HG02610 (cell line): ENCODE data around the gene TAF11L2.
"Not testable (repeated sequence)": the region's sequence is repeated elsewhere in the genome, so short reads cannot be mapped to it uniquely, and the experiment has no call there.

Experiments used
- ATAC-seq: cut with Tn5 transposase; IDR thresholded peaks from one replicate; pipeline ENCODE4 v1.9.1; 2021; ENCODE audit warnings: mild to moderate bottlenecking, moderate library complexity; ENCODE audit not compliant: unreplicated experiment

TAF11L2 gene

DNA sequence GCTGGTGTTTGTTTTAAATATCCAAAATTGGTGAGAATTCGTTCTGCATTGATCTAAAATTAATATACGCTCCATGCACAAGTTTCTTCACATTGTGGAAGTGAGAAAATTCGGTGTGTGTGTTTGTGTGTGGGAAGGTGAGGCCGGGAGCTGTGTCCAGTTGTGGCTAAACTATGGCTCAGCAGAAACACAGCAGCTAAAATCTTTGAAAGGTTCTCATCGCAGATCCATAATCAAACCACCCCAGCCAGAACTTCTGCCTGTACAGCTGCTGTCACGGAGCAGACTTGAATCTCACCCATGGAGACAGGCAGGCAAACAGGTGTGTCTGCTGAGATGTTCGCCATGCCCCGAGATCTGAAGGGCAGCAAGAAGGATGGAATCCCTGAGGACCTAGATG lies at the start of gene TAF11L2:
TAF11L2 (plus strand) TSS at position 301 of the 400 bp plus-strand sequence.
- not testable (repeated sequence) for ATAC-seq

DNA sequence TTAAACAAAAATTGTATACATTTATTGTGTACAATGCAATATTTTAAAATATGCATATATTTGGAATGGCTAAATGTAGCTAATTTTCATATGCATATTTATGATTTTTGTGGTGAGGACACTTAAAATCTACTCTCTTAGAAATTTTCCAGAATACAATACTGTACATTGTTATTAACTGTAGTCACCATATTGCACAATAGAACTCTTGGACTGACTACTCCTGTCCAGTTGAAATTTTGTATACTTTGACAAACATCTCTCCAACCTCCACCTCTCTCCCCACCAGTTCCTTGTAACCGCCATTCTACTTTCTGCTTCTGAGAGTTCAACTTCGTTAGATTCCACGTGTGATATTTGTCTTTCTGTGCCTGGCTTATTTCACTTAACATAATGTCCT lies 49.2 kb upstream of the TAF11L2 start:
- no peak for ATAC-seq

DNA sequence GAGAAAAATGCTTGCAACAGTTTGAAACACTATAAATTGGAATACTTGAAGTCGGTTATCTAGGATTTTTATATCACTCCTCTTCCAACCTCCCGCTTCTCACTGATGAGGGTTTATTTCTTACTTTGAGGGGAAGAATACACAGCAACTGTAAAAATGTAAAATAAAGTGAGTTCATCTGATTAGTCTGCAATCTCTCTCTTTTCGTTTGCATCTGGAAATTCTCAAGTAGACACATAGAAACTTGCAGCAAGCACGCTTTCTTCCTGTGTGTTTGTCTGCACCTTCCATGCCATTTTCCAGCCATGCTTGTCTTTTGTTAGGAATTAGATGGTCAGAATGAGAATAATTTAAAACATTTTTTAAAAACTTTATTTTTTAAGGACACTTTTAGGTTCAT lies 45.1 kb upstream of the TAF11L2 start:
- no peak for ATAC-seq

DNA sequence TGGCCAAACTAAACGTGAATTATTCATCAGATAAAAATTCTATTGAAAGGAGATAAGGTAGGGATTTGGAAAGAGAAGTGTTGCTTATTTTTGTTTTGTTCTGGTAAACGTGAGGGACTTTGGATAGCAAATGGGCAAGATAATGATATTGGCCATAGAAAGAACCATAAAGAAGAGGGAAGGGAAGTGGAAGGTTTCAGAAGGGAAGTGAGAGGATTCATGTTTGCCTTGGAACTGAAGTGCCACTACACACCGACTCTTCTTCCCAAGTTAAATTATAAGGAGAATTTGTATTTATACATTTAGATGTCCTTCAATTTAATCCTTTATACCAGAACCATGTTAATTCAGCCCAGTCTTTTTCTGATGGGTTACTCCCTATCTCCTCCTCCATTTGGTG lies 42.1 kb upstream of the TAF11L2 start:
- no peak for ATAC-seq

DNA sequence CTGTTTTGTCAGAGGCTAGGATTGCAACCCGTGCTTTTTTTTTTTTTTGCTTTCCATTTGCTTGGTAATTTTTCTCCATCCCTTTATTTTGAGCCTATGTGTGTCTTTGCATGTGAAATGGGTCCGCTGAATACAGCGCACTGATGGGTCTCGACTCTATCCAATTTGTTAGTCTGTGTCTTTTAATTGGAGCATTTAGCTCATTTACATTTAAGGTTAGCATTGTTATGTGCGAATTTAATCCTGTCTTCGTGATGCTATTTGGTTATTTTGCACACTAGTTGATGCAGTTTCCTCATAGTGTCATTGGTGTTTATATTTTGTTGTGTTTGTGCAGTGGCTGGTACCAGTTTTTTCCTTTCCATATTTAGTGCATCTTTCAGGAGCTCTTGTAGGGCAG lies 36.2 kb upstream of the TAF11L2 start:
- no peak for ATAC-seq

DNA sequence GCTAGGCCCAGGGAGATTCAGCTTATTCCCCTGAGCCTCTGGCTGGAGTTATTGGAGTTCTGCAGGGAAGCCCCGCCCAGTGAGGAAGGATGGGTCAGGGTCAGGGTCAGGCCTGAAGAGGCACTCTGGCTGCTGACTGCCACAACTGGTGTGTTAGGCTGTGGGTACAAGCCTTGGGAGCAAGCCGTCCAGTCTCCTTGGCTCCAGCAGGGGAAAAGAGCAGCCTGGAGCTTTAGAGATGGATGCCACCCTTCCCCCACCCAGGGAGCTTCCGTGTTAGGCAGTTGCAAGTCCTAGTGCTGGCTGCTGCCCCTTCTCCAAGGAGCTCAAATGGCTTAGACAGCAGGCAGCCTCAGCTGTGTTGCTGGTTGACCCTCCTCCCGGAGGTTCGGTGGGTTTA lies 34.4 kb upstream of the TAF11L2 start:
- ATAC-seq = no peak

DNA sequence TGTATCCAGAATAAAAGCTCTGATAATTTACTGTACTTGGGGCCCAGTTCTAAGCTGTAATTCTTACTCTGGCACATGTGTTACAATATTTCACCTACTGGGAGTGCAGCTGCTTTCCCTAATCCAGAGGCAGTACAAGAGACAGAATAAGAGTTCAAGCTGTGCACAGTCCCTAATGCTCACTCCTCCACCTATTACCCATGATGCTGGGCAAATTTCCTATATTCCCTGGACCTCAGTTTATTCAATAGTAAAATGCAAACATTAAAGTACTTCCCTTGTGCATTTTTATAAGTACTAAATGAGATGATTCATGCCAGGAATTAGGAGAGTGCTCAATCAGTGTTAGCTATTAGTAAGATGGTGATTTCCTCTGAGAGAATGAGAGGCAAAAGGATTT lies 28.0 kb upstream of the TAF11L2 start:
- no peak for ATAC-seq

DNA sequence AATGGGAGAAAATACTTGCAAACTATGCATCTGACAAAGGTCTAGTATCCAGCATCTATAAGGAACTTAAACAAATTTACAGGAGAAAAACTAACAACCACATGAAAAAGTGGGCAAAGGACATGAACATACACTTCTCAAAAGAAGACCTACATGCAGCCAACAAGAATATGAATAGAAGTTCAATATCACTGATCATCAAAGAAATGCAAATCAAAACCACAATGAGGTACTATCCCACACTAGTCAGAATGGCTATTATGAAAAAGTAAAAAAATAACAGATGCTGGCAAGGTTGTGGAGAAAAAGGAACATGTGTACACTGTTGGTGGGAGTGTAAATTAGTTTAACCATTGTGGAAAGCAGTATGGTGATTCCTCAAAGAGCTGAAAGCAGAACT lies 23.0 kb upstream of the TAF11L2 start:
- ATAC-seq = peak; percentile 87

DNA sequence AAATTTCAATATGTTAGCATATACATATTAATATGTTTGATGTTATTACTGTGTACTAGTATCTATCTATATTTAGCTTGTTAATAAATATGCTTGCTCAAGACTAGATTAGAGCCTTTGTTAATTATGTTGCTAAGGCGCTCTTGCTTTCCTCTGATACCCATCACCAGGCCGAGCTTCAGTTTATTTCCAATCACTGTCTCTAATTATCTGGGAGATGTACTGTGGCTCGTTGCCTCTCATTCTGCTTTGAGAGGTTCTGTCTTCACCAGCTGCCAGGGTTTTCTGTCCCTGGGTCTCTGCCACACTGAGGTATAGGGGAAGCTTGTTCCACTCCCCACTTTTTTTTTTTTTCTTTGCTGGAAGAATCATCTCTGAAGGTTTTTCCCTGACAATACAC lies 21.0 kb upstream of the TAF11L2 start:
- ATAC-seq = no peak

DNA sequence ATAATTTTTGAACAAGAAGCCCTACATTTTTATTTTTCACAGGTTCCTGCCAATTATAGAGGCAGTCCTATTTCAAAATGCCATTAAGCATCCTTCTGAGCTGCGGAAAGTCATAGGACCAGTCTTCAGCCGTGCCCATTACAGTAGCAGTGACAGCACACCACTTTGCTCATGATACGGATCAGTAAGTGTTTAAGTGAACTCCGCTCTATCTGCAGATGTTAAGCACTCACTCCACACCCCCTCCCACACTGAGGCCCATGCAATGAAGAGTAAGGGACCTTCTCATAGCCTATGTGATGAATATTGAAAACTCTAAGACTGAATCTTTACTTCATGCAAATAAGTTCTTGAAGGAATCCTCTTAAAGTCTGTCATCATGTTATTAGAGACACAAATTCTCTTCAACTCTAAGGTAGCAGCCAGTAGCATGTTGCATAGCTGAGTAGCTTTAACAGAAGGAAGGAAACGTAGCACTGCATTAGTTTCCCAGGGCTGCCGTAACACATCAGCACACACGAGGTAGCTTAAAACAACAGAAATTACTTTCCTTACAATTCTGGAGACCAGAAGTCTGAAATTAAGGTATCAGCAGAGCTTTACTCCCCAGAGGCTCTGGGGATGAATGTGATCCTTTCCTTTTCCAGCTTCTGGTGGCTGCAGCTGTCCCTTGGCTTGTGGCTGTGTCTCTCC lies 20.3 kb upstream of the TAF11L2 start:
- ATAC-seq = no peak

DNA sequence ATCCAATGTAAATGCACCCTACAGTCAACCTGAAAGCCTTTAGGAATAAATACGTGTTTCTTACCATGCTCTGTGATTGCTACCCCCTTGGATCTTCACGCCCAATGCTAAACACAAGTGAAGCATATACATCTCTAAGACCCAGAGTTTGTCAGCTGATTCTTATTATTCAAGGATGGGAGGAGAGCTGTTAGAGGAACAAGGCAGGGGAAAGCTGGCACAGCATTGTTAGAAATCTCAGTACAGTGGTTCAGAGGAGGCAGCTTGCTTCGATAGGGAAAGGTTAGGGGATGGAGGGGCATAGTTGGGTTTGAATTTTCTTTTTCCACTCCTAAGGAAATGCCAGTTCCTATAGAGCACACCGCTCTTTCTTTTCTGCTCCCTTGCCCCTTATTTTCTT lies 16.7 kb upstream of the TAF11L2 start:
- no peak for ATAC-seq

DNA sequence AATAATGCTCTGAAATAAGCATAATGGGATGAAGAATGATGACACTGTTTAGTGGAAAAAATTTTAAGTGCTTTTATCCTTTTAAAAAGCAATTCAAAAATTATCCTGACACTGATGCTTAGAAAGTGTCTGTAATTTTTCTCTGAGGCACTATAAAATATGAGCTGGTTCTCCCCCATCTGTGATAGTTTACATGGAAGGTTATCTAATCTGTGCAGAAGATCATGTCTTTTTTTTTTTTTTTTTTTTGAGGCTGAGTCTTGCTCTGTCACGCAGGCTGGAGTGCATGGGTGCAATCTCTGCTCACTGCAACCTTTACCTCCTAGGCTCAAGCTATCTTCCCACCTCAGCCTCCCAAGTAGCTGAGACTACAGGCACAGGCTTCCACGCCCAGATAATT lies 15.2 kb upstream of the TAF11L2 start:
- no peak for ATAC-seq

DNA sequence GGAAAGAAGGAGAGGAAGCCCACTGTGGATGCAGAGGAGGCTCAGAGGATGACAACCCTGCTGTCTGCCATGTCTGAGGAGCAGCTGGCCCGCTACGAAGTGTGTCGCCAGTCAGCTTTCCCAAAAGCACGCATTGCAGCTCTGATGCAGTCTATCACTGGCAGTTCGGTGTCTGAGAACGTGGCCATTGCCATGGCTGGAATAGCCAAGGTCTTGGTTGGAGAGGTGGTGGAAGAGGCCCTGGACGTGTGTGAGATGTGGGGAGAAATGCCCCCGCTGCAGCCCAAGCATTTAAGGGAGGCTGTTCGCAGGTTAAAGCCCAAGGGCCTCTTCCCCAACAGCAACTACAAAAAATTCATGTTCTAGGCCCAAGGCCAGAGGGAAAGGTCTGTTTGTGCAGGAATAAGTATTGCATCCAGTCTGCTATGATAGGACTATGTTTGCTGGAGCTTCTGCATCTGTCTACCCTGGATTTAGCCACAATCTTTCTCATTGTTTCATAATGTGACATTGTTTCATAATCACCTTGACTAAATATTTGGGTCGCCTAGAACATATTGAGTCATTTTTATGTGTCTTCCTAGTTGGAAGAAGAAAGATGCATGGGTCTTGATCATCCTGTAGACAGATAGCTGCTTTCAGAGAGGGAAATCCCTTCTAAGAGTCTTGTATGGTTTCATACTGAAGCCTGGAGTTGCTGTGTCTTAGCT lies 11.4 kb upstream of the TAF11L2 start:
- not testable (repeated sequence) for ATAC-seq

DNA sequence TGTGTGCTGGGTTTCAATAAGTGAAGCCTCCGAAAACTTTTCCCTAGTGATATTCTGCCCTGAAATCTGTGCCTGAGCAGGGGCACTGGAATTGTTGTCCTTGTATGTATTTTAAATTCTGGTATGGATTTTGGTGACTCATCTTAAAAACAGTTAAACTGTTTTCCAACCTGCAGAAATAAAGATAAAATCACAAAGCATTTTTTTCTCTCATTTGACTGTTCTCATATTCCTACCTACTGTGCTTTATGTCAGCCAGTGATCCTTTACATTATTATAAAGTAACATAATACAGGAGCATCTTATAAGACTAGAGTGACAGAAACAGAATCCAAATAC lies 10.9 kb upstream of the TAF11L2 start:
- no peak for ATAC-seq

DNA sequence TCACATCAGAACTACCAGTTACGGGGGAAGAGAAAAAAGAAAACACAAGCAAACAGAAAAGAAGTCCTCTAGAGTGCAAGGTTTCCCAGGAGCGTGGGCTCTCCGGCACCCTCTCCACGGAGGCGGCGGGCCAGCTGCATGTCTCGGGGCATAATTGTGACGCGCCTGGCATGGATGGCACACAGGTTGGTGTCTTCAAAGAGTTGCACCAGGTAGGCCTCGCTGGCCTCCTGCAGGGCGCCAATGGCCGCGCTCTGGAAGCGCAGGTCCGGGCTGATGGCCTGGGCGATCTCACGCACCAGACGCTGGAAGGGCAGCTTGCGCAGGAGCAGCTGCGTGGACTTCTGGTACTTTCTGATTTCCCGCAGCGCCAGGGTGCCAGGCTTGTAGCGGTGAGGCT lies 6.8 kb upstream of the TAF11L2 start:
- not testable (repeated sequence) for ATAC-seq

DNA sequence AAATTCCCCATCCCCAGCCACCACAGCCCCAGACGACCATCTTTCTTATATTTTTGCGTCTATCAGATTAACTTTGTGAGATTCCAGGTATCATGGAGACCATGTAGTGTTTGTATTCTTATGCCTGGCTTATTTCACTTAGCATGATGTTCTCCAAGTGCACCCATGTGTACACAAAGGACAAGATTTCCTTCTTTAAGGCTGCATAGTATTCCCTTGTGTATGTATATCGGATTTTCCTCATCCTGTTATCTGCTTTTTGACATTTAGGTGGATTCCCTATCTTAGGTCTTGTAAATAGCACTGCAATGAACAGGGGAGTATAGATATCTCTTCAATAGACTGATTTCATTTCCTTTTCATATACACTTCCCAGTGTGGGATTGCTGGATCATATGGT lies 5.3 kb upstream of the TAF11L2 start:
- no peak for ATAC-seq

DNA sequence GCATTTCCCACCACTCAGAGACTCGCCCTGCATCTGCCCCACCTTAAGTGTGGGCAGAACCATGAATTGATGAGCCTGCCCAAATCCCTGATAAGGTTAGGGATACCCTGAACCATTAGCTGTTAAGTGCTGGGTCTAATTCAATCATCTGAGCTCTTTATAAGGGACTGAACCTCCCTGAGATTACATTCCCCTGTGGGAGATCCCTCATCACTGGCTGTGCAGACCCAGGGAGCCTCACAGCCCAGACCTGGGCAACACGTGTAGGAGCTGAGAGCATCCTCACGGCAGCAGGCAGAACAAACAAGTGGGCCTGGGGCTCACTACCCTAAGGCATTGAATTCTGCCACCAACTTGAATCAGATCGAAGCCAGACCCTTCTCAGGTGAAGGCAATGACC lies 585 bp upstream of the TAF11L2 start:
- no peak for ATAC-seq

DNA sequence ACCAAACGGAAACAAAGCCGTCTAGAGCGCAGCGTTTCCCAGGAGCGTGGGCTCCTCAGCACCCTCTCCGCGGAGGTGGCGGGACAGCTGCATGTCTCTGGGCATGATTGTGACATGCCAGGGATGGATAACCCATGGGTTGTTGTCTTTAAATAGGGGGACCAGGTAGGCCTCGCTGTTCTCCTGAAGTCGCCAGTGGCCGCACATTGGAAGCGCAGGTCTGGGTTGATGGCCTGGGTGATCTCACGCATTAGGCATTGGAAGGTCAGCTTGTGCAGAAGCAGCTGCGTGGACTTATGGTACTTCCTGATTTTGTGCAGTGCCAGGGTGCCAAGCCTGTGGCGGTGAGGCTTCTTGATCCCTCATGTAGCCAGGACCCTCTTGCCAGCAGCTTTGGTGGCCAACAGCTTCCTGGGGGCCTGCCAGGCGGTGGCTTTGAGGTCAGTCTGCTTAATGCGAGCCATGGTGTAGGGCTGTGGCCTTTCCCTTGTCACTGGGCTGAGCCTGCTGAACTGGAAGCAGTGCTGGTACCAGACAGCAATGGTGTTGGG lies 13.8 kb downstream of the TAF11L2 start:
- no peak for ATAC-seq

DNA sequence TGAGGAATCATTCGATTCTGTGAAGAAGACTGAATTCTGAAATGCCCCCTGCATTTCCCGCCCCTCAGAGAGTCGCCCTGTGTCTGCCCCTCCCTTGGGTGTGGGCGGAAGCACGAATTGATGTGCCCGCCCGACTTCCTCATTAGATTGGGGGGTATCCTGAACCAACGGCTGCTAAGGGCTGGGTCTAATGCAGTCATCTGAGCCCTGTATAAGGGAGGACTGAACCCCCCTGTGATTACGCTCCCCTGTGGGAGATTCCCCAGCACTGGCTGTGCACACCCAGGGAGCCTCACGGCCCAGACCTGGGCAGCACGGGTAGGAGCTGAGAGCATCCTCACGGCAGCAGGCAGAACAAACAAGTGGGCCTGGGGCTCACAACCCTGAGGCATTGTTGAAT lies 19.5 kb downstream of the TAF11L2 start:
- ATAC-seq = not testable (repeated sequence)

DNA sequence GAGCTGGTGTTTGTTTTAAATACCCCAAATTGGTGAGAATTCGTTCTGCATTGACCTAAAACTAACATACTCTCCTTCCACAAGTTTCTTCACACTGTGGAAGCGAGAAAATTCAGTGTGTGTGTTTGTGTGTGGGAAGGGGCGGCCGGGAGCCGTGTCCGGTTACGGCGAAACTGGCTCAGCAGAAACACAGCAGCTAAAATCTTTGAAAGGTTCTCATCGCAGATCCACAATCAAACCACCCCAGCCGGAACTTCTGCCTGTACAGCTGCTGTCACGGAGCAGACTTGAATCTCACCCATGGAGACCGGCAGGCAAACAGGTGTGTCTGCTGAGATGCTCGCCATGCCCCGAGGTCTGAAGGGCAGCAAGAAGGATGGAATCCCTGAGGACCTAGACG lies 20.0 kb downstream of the TAF11L2 start, which contains the start of gene TAF11L3:
TAF11L3 (plus strand) TSS at position 301 of the 400 bp plus-strand sequence.
- ATAC-seq = not testable (repeated sequence)

DNA sequence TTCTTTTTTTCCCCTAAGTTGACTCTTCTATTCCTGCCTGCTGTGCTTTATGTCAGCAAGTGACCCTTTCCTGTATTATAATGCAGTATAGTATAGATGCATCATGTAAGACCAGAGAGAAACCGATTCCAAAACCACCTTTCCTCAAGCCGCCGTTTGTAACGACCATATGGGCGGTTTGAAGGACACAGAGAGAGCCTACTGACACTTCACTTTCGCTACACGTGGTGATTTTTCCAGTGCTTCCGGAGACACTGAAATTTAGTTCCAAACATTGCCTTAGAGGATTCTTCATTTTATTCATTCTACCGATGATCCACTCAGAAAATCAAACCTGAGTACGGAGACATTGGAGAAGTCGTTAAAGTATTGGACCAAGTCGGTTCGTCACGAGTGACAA lies 21.5 kb downstream of the TAF11L2 start:
- ATAC-seq = not testable (repeated sequence)

DNA sequence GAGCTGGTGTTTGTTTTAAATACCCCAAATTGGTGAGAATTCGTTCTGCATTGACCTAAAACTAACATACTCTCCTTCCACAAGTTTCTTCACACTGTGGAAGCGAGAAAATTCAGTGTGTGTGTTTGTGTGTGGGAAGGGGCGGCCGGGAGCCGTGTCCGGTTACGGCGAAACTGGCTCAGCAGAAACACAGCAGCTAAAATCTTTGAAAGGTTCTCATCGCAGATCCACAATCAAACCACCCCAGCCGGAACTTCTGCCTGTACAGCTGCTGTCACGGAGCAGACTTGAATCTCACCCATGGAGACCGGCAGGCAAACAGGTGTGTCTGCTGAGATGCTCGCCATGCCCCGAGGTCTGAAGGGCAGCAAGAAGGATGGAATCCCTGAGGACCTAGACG lies 23.5 kb downstream of the TAF11L2 start, which contains the start of gene TAF11L4:
TAF11L4 (plus strand) TSS at position 301 of the 400 bp plus-strand sequence.
- not testable (repeated sequence) for ATAC-seq
